ENCODE data around the gene CEBPA.

- TF ChIP-seq SPI1 (IDR thresholded peaks at IDR 0.05; ENCODE audit: low read depth, low read length): no peak
- TF ChIP-seq POLR2AphosphoS5 (IDR thresholded peaks at IDR 0.05; ENCODE audit: low read depth, low read length): no peak
Observed at GRCh38 chr19:33339016-33339984, 37.0 kb upstream of the CEBPA start.
